ENCODE results near the gene LILRA2.

The LILRA2 gene

GRCh38 chr19:54551293-54551692, 22.3 kb upstream of the LILRA2 start:
- H3K4me3 ChIP-seq (replicated peaks; ENCODE audit: low read depth, low read length) = peak overlapping the region; percentile 43
- no peak for TF ChIP-seq CTCF (IDR thresholded peaks at IDR 0.05; ENCODE audit: insufficient read depth, low read length, poor library complexity, severe bottlenecking)
- H3K27me3 ChIP-seq (replicated peaks; ENCODE audit: control insufficient read depth, insufficient read depth, low read length) = no peaks in the 10 kb centered on the region
- no peak for DNase-seq (ENCODE audit: extremely low read depth, insufficient read length)
- no peaks in the 10 kb centered on the region for H3K36me3 ChIP-seq (ENCODE audit: control insufficient read depth, insufficient read depth, low read length)

- TF ChIP-seq CTCF (IDR thresholded peaks at IDR 0.05; ENCODE audit: insufficient read depth, low read length, poor library complexity, severe bottlenecking) = no peak
- no peaks in the 10 kb centered on the region for H3K27me3 ChIP-seq (replicated peaks; ENCODE audit: control insufficient read depth, insufficient read depth, low read length)
- H3K4me3 ChIP-seq (replicated peaks; ENCODE audit: low read depth, low read length) = peak overlapping the region; percentile 43
- no peaks in the 10 kb centered on the region for H3K36me3 ChIP-seq (ENCODE audit: control insufficient read depth, insufficient read depth, low read length)
- peak; percentile 58 for DNase-seq (ENCODE audit: extremely low read depth, insufficient read length)
Measured at GRCh38 chr19:54551950-54552912, 21.4 kb upstream of the LILRA2 start.

- Histone ChIP-seq H3K36me3 (ENCODE audit: control insufficient read depth, insufficient read depth, low read length) (no peaks in the 10 kb centered on the region), H3K4me3 (replicated peaks; ENCODE audit: low read depth, low read length) (no peak overlapping the region), H3K27me3 (replicated peaks; ENCODE audit: control insufficient read depth, insufficient read depth, low read length) (no peaks in the 10 kb centered on the region)
- DNase-seq (ENCODE audit: extremely low read depth, insufficient read length) = no peak
- no peak for TF ChIP-seq CTCF (IDR thresholded peaks at IDR 0.05; ENCODE audit: insufficient read depth, low read length, poor library complexity, severe bottlenecking)
Measured at GRCh38 chr19:54552913-54553310, 20.7 kb upstream of the LILRA2 start.

- TF ChIP-seq CTCF (IDR thresholded peaks at IDR 0.05; ENCODE audit: insufficient read depth, low read length, poor library complexity, severe bottlenecking) = no peak
- no peak for DNase-seq (ENCODE audit: extremely low read depth, insufficient read length)
Measured at GRCh38 chr19:54554006-54554405, 19.6 kb upstream of the LILRA2 start.

GRCh38 chr19:54554896-54555295, 18.7 kb upstream of the LILRA2 start:
- Histone ChIP-seq H3K4me3 (replicated peaks; ENCODE audit: low read depth, low read length) (no peak overlapping the region), H3K36me3 (ENCODE audit: control insufficient read depth, insufficient read depth, low read length) (no peaks in the 10 kb centered on the region), H3K27me3 (replicated peaks; ENCODE audit: control insufficient read depth, insufficient read depth, low read length) (no peaks in the 10 kb centered on the region)
- TF ChIP-seq CTCF (IDR thresholded peaks at IDR 0.05; ENCODE audit: insufficient read depth, low read length, poor library complexity, severe bottlenecking) = no peak
- DNase-seq (ENCODE audit: extremely low read depth, insufficient read length) = no peak

More at GRCh38 chr19:54554006-54554405, 19.6 kb upstream of the LILRA2 start:
- H3K27me3 ChIP-seq (replicated peaks; ENCODE audit: control insufficient read depth, insufficient read depth, low read length) = no peaks in the 10 kb centered on the region
- H3K4me3 ChIP-seq (replicated peaks; ENCODE audit: low read depth, low read length) = no peak overlapping the region
- no peaks in the 10 kb centered on the region for H3K36me3 ChIP-seq (ENCODE audit: control insufficient read depth, insufficient read depth, low read length)

Measured in GM06990 (cell line).